Heart left ventricle (tissue), 13 donors: ENCODE measurements around the gene ASZ1.

Source experiments
- CTCF ChIP-seq, 12 donors: fragments of 200-600 bp; sonication (generic) in 4 of 12; IDR thresholded peaks; one replicate each; pipeline versions ENCODE4 v1.5.0 to v1.8.0; 2018 to 2022; ENCODE audit warnings: antibody characterized with exemption in 12 of 12, mild to moderate bottlenecking in 5 of 12
- POLR2A ChIP-seq, 2 donors: fragments of 450-650 bp; IDR thresholded peaks; one replicate each; pipeline ENCODE4 v1.6.1; 2017; ENCODE audit warnings: antibody characterized with exemption in 2 of 2, mild to moderate bottlenecking in 2 of 2, moderate library complexity in 2 of 2
- donor health status: ischemic (EF 13 %, LVEDD 7.1; RV severe dilation, severe dysfunction).
- donor health status: DM: no; HTN: yes; CAD: no.
- donor health status: DM: no; HTN: no; CAD: no.
- donor health status: ischemic (EF 25% LVEDD 6.9; RV normal size, moderate dysfunction).
- donor health status: ischemic (EF 25% LVEDD 5.7; RV mildly dilated, moderate dysfunction).
- donor health status: ischemic (EF 35%, LVEDD 5.7; RV mildly dilated, moderate dysfunction).
- donor health status: nonischemic (EF 11% LVEDD 7.7; RV severe dilation, severe dysfunction).
- donor health status: DM: yes; HTN: yes; CAD: no.
- donor health status: PGD.
- donor health status: ischemic (EF 29% LVEDD 5.4; RV normal size, mild dysfunction).
- donor health status: nonischemic (EF 23%, LVEDD 6.1; RV moderate dilation, normal function).

- TF ChIP-seq CTCF (IDR thresholded peaks at IDR 0.05), result no peak
- no peak for TF ChIP-seq POLR2A (IDR thresholded peaks at IDR 0.05)
Measured at GRCh38 chr7:117383046-117383445, 44.2 kb downstream of the ASZ1 start.
